Dendritic cell treated with granulocyte-macrophage colony-stimulating factor and Interleukin-4, amounts not matched to agents 40 ng/mL and 50 ng/mL, for 4 days (primary cell): ENCODE data around the gene SNCA.

Experiments used
- H3K27ac Mint-ChIP-seq: one replicate; pipeline ENCODE4 v1.8.0; 2022; ENCODE audit warnings: mild to moderate bottlenecking, mixed read lengths
- H3K27me3 Mint-ChIP-seq: one replicate; pipeline ENCODE4 v1.8.0; 2022; ENCODE audit warnings: mild to moderate bottlenecking, mixed read lengths
- H3K36me3 Mint-ChIP-seq: one replicate; pipeline ENCODE4 v1.8.0; 2022; ENCODE audit warnings: low read depth, mixed read lengths
- H3K4me1 Mint-ChIP-seq: one replicate; pipeline ENCODE4 v1.8.0; 2022; ENCODE audit warnings: low read depth, mixed read lengths
- H3K4me3 Mint-ChIP-seq: one replicate; pipeline ENCODE4 v1.8.0; 2022; ENCODE audit warnings: mild to moderate bottlenecking, moderate library complexity, mixed read lengths
- H3K9me3 Mint-ChIP-seq: one replicate; pipeline ENCODE4 v1.8.0; 2022; ENCODE audit warnings: mixed read lengths
- intact Hi-C: fragments of 100-400 bp; cut with micrococcal nuclease; formaldehyde crosslinking; loops from one replicate; pipeline ENCODE4 v1.15.0; 2022

Gene SNCA

GRCh38 chr4:89723096-89723495 is 113.9 kb downstream of the SNCA start:
- H3K4me3 Mint-ChIP-seq, result no peak overlapping the region
- intact Hi-C loops, result no loop called here
- no peaks in the 10 kb centered on the region for H3K27me3 Mint-ChIP-seq
- no peaks in the 10 kb centered on the region for H3K9me3 Mint-ChIP-seq
- no peak overlapping the region for H3K27ac Mint-ChIP-seq
- H3K4me1 Mint-ChIP-seq, result no peaks in the 10 kb centered on the region
- H3K36me3 Mint-ChIP-seq, result no peaks in the 10 kb centered on the region

- Mint-ChIP-seq H3K9me3 (no peaks in the 10 kb centered on the region), H3K4me1 (no peaks in the 10 kb centered on the region), H3K36me3 (no peaks in the 10 kb centered on the region), H3K27me3 (no peaks in the 10 kb centered on the region), H3K4me3 (no peak overlapping the region), H3K27ac (no peak overlapping the region)
- intact Hi-C loops, result no loop called here
Observed at GRCh38 chr4:89722517-89722916, 114.4 kb downstream of the SNCA start.

GRCh38 chr4:89720981-89721380 is 116.0 kb downstream of the SNCA start:
- no peak overlapping the region for H3K4me3 Mint-ChIP-seq
- H3K36me3 Mint-ChIP-seq, result no peaks in the 10 kb centered on the region
- H3K27me3 Mint-ChIP-seq, result no peaks in the 10 kb centered on the region
- H3K27ac Mint-ChIP-seq, result no peak overlapping the region
- H3K9me3 Mint-ChIP-seq, result no peaks in the 10 kb centered on the region
- intact Hi-C loops, result no loop called here
- no peaks in the 10 kb centered on the region for H3K4me1 Mint-ChIP-seq

- no peaks in the 10 kb centered on the region for H3K9me3 Mint-ChIP-seq
- H3K36me3 Mint-ChIP-seq, result no peaks in the 10 kb centered on the region
- H3K27me3 Mint-ChIP-seq, result no peaks in the 10 kb centered on the region
- H3K27ac Mint-ChIP-seq, result no peak overlapping the region
- H3K4me1 Mint-ChIP-seq, result no peaks in the 10 kb centered on the region
- H3K4me3 Mint-ChIP-seq, result no peak overlapping the region
- intact Hi-C loops, result no loop called here
Observed at GRCh38 chr4:89719536-89720090, 117.3 kb downstream of the SNCA start.

- no peak overlapping the region for H3K4me3 Mint-ChIP-seq
- intact Hi-C loops, result no loop called here
- H3K36me3 Mint-ChIP-seq, result no peaks in the 10 kb centered on the region
- H3K27me3 Mint-ChIP-seq, result no peaks in the 10 kb centered on the region
- no peaks in the 10 kb centered on the region for H3K4me1 Mint-ChIP-seq
- H3K9me3 Mint-ChIP-seq, result no peaks in the 10 kb centered on the region
- H3K27ac Mint-ChIP-seq, result no peak overlapping the region
Observed at GRCh38 chr4:89716893-89717292, 120.1 kb downstream of the SNCA start.

GRCh38 chr4:89715631-89716030 is 121.3 kb downstream of the SNCA start:
- Mint-ChIP-seq H3K4me3 (no peak overlapping the region), H3K9me3 (no peaks in the 10 kb centered on the region), H3K27ac (no peak overlapping the region), H3K27me3 (no peaks in the 10 kb centered on the region), H3K4me1 (no peaks in the 10 kb centered on the region), H3K36me3 (no peaks in the 10 kb centered on the region)
- intact Hi-C loops, result no loop called here

DNA sequence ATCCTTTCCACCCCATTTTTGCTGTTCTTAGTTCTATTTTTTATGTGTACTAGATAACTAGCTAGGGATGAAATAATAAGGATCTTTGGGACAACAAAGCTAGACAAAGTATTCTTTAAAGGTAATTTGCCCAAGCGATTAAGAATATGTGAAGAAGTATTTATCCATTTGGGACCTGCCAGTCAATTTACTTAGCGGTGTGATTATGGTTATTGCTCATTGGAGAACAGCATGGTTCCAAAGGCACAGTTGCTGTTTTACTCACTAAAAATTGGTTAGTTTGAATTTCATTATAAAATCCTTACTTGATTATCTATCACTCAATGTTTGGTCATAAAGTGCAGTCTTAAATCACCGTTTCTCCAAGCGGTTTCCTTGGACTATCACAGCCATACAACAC is 124.1 kb downstream of the SNCA start:
- no peak overlapping the region for H3K27ac Mint-ChIP-seq
- H3K27me3 Mint-ChIP-seq, result no peaks in the 10 kb centered on the region
- no peaks in the 10 kb centered on the region for H3K36me3 Mint-ChIP-seq
- no peaks in the 10 kb centered on the region for H3K4me1 Mint-ChIP-seq
- no peaks in the 10 kb centered on the region for H3K9me3 Mint-ChIP-seq
- no peak overlapping the region for H3K4me3 Mint-ChIP-seq
- intact Hi-C loops, result no loop called here

DNA sequence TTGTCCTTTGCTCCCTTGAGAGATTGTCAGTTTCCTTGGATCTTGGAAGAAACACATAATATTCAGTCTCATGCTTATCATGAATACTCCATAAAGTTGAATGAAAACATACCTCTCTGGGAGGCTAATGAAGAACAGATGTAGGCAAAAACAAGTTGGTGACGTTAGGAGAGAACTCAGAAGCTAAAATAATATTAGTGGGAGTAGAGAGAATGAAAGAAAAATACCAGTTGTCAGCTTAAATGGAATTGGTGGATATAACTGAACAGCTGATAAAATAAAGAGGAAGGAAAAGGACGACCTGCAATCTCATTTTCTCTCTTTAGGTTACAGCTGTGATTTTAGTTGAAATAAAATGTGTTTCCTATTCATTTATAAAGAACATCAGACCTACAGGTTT is 124.8 kb downstream of the SNCA start:
- no peak overlapping the region for H3K27ac Mint-ChIP-seq
- H3K36me3 Mint-ChIP-seq, result no peaks in the 10 kb centered on the region
- no peaks in the 10 kb centered on the region for H3K27me3 Mint-ChIP-seq
- no peaks in the 10 kb centered on the region for H3K4me1 Mint-ChIP-seq
- no peak overlapping the region for H3K4me3 Mint-ChIP-seq
- H3K9me3 Mint-ChIP-seq, result no peaks in the 10 kb centered on the region
- intact Hi-C loops, result no loop called here

GRCh38 chr4:89708903-89709421 is 128.0 kb downstream of the SNCA start:
- Mint-ChIP-seq H3K27ac (no peak overlapping the region), H3K4me1 (no peaks in the 10 kb centered on the region), H3K27me3 (no peaks in the 10 kb centered on the region), H3K9me3 (no peaks in the 10 kb centered on the region), H3K4me3 (no peak overlapping the region), H3K36me3 (no peaks in the 10 kb centered on the region)
- intact Hi-C loops, result no loop called here

DNA sequence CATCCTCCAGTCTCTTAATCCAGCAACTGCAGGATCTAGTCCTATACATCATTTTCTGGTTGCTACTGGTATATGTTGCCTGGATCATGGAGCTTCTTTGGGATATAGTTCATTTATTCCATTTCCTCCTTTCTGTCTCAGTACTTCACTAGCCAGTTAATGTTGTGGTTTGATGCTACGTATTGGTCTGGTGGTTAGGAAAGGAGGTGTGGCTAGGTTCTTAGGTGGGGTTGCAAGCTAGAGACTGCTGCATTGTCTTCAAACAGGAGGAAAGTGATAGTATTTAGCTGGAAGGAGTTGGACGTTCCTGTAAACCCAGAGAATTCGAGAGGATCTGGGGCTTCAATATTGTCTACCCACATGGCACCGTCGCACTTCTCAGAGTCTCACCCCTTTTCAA is 129.5 kb downstream of the SNCA start:
- Mint-ChIP-seq H3K27ac (no peak overlapping the region), H3K36me3 (no peaks in the 10 kb centered on the region), H3K4me1 (no peaks in the 10 kb centered on the region), H3K27me3 (no peaks in the 10 kb centered on the region), H3K4me3 (no peak overlapping the region), H3K9me3 (no peaks in the 10 kb centered on the region)
- intact Hi-C loops, result no loop called here

DNA sequence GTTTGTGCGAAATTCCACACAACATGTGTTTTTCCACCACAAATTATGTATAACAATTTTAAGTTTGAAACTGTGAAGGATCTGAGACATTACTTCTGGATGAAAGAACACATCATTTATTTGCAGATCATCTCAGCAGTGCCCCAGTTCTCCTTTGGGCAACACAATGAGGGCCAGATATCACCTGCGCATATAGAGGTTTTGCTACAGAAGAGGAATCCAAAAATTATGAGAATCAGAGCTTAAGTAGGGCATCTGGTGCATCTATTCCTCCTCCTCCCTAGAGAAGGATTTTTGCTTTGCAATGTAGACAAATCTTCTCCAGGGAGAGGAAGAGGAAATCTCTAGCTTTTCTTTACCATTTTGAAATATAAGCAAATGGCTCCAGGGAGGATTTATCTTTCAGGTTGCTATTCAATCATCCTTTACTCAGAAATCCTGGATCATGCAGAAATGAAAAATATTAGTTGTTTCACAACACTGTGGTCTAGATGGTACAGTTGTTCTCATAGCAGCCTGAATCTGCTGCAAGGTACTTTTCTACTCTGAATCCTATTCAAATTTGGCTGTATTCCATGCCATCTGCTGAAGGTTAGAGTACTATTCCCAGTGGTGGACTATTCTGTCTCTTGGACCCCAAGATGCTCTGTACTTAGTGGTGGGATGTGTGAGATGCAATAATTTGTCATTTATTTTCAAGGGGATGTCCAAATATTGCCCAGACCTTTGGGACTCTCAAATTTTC is 132.1 kb downstream of the SNCA start:
- H3K27me3 Mint-ChIP-seq, result no peaks in the 10 kb centered on the region
- intact Hi-C loops, result no loop called here
- no peak overlapping the region for H3K4me3 Mint-ChIP-seq
- no peak overlapping the region for H3K27ac Mint-ChIP-seq
- no peaks in the 10 kb centered on the region for H3K36me3 Mint-ChIP-seq
- H3K9me3 Mint-ChIP-seq, result no peaks in the 10 kb centered on the region
- H3K4me1 Mint-ChIP-seq, result no peaks in the 10 kb centered on the region

DNA sequence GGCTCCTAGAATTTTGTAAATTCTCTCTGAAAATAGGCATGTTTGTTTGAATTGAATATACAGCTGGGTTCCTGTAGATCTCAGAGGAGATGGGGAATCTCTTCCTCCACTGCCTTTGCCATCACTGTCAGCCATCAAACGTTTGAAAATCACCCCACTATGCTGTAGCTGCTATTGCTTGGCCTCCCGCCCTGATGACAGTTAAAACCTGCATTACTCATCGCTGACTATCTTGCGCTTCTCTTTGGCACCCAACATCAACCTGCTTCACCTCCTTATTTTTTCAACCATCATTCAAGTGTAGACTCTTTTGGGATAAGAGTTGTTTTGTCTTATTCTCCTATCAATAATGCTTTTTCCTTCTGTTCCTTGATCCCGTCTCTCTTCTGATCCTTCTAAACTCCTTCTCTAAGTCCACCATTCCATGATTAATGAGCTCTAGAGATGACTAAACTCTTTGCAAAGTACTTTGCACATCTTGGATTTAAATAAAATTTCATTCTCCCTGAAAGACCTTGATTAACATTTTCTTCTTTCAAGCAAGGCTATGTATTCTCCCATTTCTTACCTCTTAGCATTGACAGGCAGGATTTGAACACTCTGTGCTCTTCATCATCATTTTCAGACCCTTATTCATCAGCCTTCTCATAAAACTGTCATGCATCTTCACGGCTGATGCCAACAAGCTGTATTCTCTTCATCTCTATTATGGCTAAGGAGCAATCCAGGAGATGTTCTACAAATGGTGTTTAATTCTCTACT is 133.0 kb downstream of the SNCA start:
- Mint-ChIP-seq H3K9me3 (no peaks in the 10 kb centered on the region), H3K36me3 (no peaks in the 10 kb centered on the region), H3K27me3 (no peaks in the 10 kb centered on the region), H3K4me3 (no peak overlapping the region), H3K27ac (no peak overlapping the region), H3K4me1 (no peaks in the 10 kb centered on the region)
- intact Hi-C loops, result no loop called here

DNA sequence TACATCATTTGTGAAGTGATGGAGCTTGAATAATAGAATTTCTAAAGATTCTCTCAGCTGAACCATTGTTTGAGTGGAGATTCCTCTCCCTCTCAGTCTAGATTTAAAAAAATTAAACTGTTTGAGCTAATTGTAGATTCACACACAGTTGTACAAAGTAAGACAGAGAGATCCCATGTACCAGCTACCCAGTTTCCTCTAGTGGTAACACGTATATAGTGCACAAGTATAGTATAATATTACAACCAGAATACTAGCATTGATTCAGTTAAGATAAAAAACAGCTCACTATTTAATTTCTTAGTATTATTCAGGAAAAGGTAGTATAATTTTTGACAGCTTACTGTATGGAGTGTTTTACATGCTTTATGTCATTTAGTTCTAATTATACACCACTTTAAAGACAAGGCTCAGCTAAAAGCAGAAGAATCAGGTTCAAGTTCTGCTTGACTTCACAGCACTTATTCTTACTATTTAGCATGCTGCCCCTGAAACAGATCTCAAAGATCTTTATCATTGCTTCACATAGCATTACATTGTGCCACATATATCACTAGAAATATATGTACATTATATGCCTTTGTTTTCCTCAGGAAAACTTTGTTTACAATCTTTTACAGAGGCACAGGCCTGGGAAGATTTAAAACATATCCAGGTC is 136.1 kb downstream of the SNCA start:
- Mint-ChIP-seq H3K4me3 (no peak overlapping the region), H3K4me1 (no peaks in the 10 kb centered on the region), H3K27ac (no peak overlapping the region), H3K27me3 (no peaks in the 10 kb centered on the region), H3K9me3 (no peaks in the 10 kb centered on the region), H3K36me3 (no peaks in the 10 kb centered on the region)
- intact Hi-C loops, result no loop called here

- H3K4me3 Mint-ChIP-seq, result no peak overlapping the region
- intact Hi-C loops, result no loop called here
Observed at GRCh38 chr4:89685690-89686089, 151.3 kb downstream of the SNCA start.

More at GRCh38 chr4:89685690-89686089, 151.3 kb downstream of the SNCA start:
- no peak overlapping the region for H3K27ac Mint-ChIP-seq
- H3K36me3 Mint-ChIP-seq, result no peaks in the 10 kb centered on the region
- H3K4me1 Mint-ChIP-seq, result no peaks in the 10 kb centered on the region
- no peaks in the 10 kb centered on the region for H3K27me3 Mint-ChIP-seq
- no peaks in the 10 kb centered on the region for H3K9me3 Mint-ChIP-seq
